ENCODE measurements around the gene GOLGA8T.
"Not testable (repeated sequence)": the region's sequence is repeated elsewhere in the genome, so short reads cannot be mapped to it uniquely, and the experiment has no call there.

Gene GOLGA8T, protein sequence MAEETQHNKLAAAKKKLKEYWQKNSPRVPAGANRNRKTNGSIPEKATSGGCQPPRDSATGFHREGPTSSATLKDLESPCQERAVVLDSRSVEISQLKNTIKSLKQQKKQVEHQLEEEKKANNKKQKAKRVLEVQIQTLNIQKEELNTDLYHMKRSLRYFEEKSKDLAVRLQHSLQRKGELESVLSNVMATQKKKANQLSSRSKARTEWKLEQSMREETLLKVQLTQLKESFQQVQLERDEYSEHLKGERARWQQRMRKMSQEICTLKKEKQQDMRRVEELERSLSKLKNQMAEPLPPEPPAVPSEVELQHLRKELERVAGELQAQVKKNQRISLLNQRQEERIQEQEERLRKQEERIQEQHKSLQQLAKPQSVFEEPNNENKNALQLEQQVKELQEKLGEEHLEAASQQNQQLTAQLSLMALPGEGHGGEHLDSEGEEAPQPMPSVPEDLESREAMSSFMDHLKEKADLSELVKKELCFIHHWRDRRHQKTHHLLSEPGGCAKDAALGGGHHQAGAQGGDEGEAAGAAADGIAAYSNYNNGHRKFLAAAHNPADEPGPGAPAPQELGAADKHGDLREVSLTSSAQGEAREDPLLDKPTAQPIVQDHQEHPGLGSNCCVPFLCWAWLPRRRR

DNA sequence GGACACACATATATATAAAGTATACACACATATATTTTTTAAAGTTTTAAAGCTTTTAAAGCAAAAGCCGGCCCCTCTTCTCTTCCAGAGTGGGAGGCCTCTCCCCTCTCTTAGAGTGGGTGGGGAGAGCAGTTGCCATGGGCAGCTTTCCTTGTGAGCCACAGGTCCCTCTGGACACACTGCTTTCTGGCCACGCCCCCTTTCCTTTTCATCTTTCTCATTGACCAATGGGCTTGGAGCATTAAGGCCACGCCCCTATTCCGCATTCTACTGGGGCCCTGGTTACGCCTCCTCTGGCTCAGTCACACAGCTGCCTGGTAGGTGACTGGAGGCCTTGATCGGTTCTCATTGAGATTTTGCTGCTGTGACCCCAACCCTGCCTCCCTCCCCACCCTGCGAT is at the start of gene GOLGA8T:
TSS of gene GOLGA8T (plus strand) at position 301 of the 400 bp plus-strand sequence. CDS start at position 399, 98 bp downstream.
- not testable (repeated sequence) for H3K4me3 ChIP-seq (ENCODE audit: low read depth, low read length)

- H3K4me3 ChIP-seq (ENCODE audit: low read depth, low read length) = not testable (repeated sequence)
Measured at GRCh38 chr15:30097827-30098226, 37.0 kb upstream of the GOLGA8T start.

DNA sequence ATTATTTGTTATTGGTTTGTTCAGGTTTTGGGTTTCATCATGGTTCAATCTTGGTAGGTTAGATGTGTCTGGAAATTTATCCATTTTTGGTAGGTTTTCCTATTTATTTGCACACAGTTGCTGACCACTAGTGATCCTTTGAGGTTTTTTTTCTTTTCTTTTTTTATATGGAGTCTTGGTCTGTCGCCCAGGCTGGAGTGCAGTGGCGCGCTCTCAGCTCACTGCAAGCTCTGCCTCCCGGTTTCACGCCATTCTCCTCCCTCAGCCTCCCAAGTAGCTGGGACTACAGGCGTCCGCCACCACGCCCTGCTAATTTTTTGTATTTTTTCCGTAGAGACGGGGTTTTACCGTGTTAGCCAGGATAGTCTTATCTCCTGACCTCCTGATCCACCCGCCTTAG is 32.0 kb upstream of the GOLGA8T start:
- not testable (repeated sequence) for H3K4me3 ChIP-seq (ENCODE audit: low read depth, low read length)

DNA sequence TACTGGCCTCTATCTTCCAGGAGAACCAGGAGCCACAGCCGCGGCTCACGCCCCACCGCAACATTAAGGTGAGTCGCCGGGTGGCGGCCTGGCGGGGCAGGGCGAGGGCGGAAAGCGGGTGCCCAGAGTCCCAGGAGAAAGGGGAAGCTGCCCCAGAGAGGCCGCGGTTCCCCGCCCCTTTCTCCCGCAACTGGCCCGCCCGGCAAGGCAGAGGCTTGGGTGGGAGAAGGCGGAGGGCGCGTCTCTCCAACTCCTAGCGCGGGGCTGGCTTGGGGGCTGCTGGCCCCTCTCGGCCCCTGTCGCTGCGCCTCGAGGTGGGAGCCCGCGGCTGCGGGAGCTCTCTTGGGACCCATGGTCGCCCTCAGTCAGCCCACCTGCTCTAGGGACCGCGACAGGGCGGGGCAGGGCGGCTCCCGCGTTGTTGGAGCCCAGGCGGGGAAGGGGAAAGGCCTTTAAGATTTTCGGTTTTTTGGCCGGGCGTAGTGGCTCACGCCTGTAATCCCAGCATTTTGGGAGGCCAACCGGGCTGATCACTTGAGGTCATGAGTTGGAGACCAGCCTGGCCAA is 30.8 kb upstream of the GOLGA8T start:
- peak overlapping the region; percentile 24 for H3K4me3 ChIP-seq (ENCODE audit: low read depth, low read length)

GRCh38 chr15:30110591-30110990 is 24.3 kb upstream of the GOLGA8T start:
- H3K4me3 ChIP-seq (ENCODE audit: low read depth, low read length) = not testable (repeated sequence)

GRCh38 chr15:30130066-30130465 is 4.8 kb upstream of the GOLGA8T start:
- not testable (repeated sequence) for H3K4me3 ChIP-seq (ENCODE audit: low read depth, low read length)

DNA sequence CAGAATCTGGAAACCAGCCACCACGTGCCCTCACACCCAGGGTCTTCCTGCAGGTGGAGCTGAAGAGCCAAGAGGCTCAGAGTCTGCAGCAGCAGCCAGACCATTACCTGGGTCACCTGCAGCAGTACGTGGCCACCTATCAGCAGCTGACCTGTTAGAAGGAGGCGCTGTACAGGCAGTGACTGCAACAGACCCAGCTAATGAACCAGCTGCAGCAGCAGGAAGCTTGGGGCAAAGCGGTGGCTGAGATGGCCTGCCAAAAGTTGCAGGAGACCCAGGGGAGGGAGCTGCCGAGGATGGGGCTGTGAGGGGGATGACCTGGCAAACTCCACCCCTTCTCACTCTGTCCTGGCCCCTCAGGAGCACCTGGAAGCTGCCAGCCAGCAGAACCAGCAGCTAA is 8.4 kb downstream of the GOLGA8T start:
- H3K4me3 ChIP-seq (ENCODE audit: low read depth, low read length) = not testable (repeated sequence)

DNA sequence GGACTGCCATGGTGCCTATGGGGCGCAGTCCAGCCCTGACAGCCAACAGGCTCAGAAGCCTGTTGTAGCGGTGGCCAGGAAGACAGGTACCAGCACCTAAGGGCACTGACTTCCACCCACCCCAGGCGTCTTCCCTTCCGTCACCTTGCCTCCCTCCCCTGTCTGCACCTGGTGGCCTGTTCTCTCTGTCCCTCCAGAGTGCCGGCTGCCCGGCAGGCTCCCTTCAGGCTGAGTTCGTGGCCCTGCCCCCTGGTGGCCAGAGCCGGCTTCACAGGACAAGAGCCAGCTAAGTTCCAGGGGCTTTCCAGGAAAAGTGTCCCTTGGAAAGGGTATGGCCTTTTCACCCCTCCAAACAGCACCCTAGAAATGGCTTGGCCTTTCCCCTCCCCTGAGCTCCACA is 15.0 kb downstream of the GOLGA8T start:
- H3K4me3 ChIP-seq (ENCODE audit: low read depth, low read length) = not testable (repeated sequence)

DNA sequence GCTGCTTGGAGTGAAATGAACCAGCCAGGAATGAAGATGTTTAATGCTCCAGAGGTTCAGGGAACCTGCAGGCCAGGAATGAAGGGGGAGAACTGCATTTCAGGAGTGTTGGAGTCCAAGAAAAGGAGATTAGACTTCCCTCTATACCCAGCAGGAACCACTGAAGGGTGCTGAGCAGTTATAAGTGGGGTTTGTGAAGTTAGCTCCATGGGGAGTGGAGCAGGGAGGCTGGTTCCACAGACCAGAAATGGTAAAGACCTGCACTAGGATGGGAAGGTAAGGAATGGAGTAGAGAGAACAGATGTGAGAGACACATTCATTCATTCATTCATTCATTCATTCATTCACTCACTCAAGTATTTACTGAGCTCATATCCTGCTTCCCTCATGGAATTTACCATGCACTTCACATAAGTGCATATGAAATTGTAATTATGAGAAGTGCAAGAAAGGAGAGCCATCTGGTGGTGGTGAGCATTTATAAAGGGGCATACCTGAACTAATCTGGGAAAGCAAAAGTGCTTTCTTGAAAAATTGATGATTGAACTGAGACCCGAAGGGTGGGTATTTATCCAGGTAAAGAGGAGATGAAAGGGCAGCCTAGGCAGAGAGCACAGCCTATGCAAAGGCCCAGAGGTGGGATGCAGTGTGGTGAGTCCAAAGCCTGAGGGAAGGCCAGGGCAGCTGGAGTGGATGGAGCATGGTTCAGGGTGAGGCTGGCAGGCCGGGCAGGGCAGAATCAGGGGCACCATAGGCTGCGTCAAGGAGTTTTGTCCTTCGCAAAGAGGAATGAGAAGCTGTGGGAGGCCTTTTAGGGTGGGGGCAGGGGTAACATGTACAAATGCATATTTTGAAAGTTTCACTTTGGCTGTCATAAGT is 27.9 kb downstream of the GOLGA8T start:
- H3K4me3 ChIP-seq (ENCODE audit: low read depth, low read length) = not testable (repeated sequence)

- not testable (repeated sequence) for H3K4me3 ChIP-seq (ENCODE audit: low read depth, low read length)
Measured at GRCh38 chr15:30163759-30164158, 28.9 kb downstream of the GOLGA8T start.

- not testable (repeated sequence) for H3K4me3 ChIP-seq (ENCODE audit: low read depth, low read length)
Measured at GRCh38 chr15:30164257-30164656, 29.4 kb downstream of the GOLGA8T start.

GRCh38 chr15:30167403-30167802 is 32.6 kb downstream of the GOLGA8T start:
- H3K4me3 ChIP-seq (ENCODE audit: low read depth, low read length) = not testable (repeated sequence)

GRCh38 chr15:30167886-30168285 is 33.0 kb downstream of the GOLGA8T start:
- not testable (repeated sequence) for H3K4me3 ChIP-seq (ENCODE audit: low read depth, low read length)

DNA sequence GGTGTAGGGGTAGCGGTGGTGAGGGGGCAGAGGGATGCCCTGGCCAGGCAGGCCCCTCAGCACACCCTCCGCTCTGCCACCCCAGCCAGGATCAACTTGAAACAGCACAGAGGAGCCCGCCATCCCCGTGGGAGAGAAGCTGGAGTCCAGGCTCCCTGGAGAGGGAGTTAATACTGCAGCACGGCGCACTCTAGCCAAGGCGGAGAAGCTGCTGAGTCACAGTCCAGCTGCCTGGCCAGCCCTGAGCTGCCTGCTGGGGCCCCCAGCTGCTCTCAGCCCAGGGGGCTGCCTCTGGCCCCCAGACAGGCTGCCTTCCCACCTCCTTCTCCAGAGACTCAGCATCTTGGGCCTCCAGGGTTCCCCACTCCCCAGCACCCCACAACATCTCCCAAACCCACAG is 36.6 kb downstream of the GOLGA8T start:
- not testable (repeated sequence) for H3K4me3 ChIP-seq (ENCODE audit: low read depth, low read length)

DNA sequence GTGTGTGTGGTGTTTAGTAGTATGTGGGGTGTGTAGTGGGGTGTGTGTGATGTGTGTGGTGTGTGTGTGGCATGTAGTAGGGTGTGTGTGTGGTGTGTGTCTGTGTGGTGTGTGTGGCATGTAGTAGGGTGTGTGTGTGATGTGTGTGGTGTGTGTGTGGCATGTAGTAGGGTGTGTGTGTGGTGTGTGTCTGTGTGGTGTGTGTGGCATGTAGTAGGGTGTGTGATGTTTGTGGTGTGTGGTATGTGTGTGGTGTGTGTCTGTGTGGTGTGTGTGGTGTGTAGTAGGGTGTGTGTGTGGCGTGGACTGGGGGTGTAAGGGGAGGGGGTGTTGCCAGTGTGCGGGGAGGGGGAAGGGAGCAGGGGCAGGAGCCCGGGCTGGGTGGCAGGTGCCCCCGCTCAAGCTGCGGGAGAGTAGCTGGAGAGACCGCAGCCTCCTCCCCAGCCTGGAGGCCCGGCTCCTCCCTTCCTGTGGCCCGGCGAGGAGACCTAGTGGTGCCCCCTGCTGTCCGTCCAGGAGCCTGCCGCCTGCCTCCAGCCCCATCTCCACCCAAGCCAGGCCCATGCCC is 38.3 kb downstream of the GOLGA8T start:
- not testable (repeated sequence) for H3K4me3 ChIP-seq (ENCODE audit: low read depth, low read length)

DNA sequence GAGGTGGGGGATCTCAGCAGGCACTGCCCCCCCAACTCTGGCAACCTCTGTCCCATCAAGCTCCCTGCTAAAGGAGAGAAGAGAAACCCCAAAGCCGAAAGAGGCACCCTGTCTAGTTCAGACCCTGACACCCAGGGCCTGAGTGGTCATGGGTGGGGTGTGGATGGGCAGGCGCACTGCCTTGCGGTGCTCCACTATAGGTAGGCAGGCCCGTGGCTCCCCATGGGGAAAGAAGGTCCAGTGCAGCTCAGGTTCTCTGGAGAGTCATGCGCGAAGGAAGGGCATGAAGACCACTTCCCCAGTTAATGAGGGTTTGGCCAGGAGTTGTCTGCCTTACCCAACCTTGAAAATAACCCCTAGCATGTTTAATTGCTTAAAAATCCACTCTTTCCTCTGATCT is 40.4 kb downstream of the GOLGA8T start:
- H3K4me3 ChIP-seq (ENCODE audit: low read depth, low read length) = not testable (repeated sequence)

- not testable (repeated sequence) for H3K4me3 ChIP-seq (ENCODE audit: low read depth, low read length)
Measured at GRCh38 chr15:30176613-30177012, 41.8 kb downstream of the GOLGA8T start.

GRCh38 chr15:30179814-30180213 is 45.0 kb downstream of the GOLGA8T start:
- not testable (repeated sequence) for H3K4me3 ChIP-seq (ENCODE audit: low read depth, low read length)

DNA sequence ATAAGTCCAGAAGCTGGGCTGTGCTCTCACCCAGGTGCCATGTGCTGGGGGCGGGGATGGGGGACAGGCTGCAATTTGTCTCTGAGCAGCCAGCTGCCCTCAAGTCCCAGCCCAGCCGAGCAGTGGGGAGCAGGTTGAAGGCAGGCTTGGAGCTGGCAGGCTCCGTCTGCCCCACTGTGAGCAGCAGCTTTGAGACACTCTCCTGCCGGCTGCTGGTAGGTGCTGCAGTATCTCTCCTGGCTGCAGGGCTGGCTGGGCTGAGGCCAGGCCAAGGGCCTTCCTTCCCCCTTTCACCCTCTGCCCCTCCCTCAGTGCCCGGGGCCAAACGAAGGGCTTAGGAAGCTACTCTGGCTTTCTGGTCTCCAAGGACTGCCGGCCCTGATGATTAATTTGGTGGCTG is 50.6 kb downstream of the GOLGA8T start:
- not testable (repeated sequence) for H3K4me3 ChIP-seq (ENCODE audit: low read depth, low read length)

- not testable (repeated sequence) for H3K4me3 ChIP-seq (ENCODE audit: low read depth, low read length)
Measured at GRCh38 chr15:30187429-30187828, 52.6 kb downstream of the GOLGA8T start.

DNA sequence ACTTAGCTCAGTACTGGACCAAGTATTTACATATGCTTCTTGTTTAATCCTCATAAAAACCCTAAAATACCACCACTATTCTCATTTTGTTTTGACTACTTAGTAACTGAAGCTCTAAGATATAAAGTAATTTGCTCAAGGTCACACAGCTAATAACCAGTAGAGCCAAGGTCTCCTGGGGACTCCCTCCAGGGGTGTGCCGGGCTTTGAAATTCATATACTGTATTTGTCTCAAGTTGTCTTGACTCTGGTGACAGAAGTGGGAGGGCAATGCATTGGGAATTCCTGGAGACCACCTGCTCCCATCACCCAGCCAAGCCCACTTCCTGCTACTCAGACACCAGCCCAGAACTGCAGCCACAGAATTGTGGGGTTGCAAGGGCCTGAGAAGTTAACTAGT is 54.9 kb downstream of the GOLGA8T start:
- H3K4me3 ChIP-seq (ENCODE audit: low read depth, low read length) = not testable (repeated sequence)

Data from iPS-11a (cell line).